K562 (cell line): Measurements from ENCODE around the gene MLC1. TPM values are rescaled to one million over a fixed set of nuclear protein-coding genes. Genes with fewer than 3 reads are reported as not detected.
A peak's percentile ranks its signal among the peaks of the same experiment; 100 is the strongest.

Source experiments
- ARHGAP35 ChIP-seq: fragments of 450-650 bp; IDR thresholded peaks from 2 replicates; pipeline ENCODE4 v1.6.1; 2018; ENCODE audit not compliant: partially characterized antibody
- ARID2 ChIP-seq: fragments of 450-650 bp; IDR thresholded peaks from 2 replicates; pipeline ENCODE4 v1.6.1; 2017; ENCODE audit warnings: antibody characterized with exemption, mild to moderate bottlenecking
- EP300 ChIP-seq: IDR thresholded peaks from 2 replicates; pipeline ENCODE4 v1.6.1; 2012; ENCODE audit warnings: low read length, improper control_type of control experiment
- HNRNPLL ChIP-seq: fragments of 200-400 bp; formaldehyde crosslinking; IDR thresholded peaks from 2 replicates; pipeline ENCODE4 v1.6.1; 2017; ENCODE audit warnings: low read length, low read depth, mild to moderate bottlenecking; ENCODE audit not compliant: poor library complexity, severe bottlenecking
- KLF1 ChIP-seq: fragments of 450-650 bp; IDR thresholded peaks from 2 replicates; pipeline ENCODE4 v1.6.1; 2016; ENCODE audit warnings: missing genetic modification characterization, missing compliant biosample characterization
- KLF10 ChIP-seq: fragments of 250-450 bp; sonication (Bioruptor Pico); IDR thresholded peaks from 2 replicates; pipeline ENCODE4 v1.6.1; 2021; ENCODE audit warnings: matching md5 sums
- L3MBTL2 ChIP-seq: fragments of 450-650 bp; IDR thresholded peaks from 2 replicates; pipeline ENCODE4 v1.6.1; 2016; ENCODE audit warnings: mild to moderate bottlenecking, moderate library complexity
- MAZ ChIP-seq, 2 experiments: fragments of 450-650 bp in 1 of 2; sonication (generic) in 1 of 2; formaldehyde crosslinking; IDR thresholded peaks in 1 of 2; conservative IDR thresholded peaks in 1 of 2; 2 replicates each; pipeline versions ENCODE4 v1.4.0 to v1.5.0; 2020; ENCODE audit warnings: mild to moderate bottlenecking in 1 of 2, missing genetic modification reagents in 1 of 2
- MTA2 ChIP-seq: fragments of 450-650 bp; IDR thresholded peaks from 2 replicates; pipeline ENCODE4 v1.6.1; 2016; ENCODE audit warnings: low read depth
- NRF1 ChIP-seq, 2 experiments: fragments of 450-650 bp; IDR thresholded peaks in 1 of 2; conservative IDR thresholded peaks in 1 of 2; 2 replicates each; pipeline ENCODE4 v1.6.1; 2014; ENCODE audit warnings: mild to moderate bottlenecking in 2 of 2
- POLR2AphosphoS2 ChIP-seq: IDR thresholded peaks from 2 replicates; pipeline ENCODE4 v1.6.1; 2012; ENCODE audit warnings: low read length, improper control_type of control experiment
- RAD21 ChIP-seq, 2 experiments: fragments of 250-450 bp in 1 of 2; fragments of 450-650 bp in 1 of 2; sonication (Bioruptor Pico) in 1 of 2; formaldehyde crosslinking in 1 of 2; IDR thresholded peaks in 1 of 2; conservative IDR thresholded peaks in 1 of 2; 2 replicates each; pipeline versions ENCODE4 v1.4.0 to v1.8.0; 2020 to 2022; ENCODE audit warnings: mild to moderate bottlenecking in 2 of 2, moderate library complexity in 1 of 2
- RB1 ChIP-seq: fragments of 450-650 bp; IDR thresholded peaks from 2 replicates; pipeline ENCODE4 v1.6.1; 2017; ENCODE audit warnings: low read depth, mild to moderate bottlenecking
- RBBP5 ChIP-seq: fragments of 200-600 bp; sonication (generic); IDR thresholded peaks from 2 replicates; pipeline ENCODE4 v1.6.1; 2012; ENCODE audit warnings: borderline replicate concordance, mild to moderate bottlenecking, low read length, control low read depth, inconsistent platforms; ENCODE audit not compliant: insufficient read depth, poor library complexity, severe bottlenecking
- RBM14 ChIP-seq: fragments of 200-400 bp; formaldehyde crosslinking; IDR thresholded peaks from 2 replicates; pipeline ENCODE4 v1.6.1; 2018; ENCODE audit warnings: low read depth, mild to moderate bottlenecking, low read length, moderate library complexity, borderline replicate concordance; ENCODE audit not compliant: insufficient read depth
- RCOR1 ChIP-seq, 2 experiments: IDR thresholded peaks; 2 replicates each; pipeline ENCODE4 v1.6.1; 2012; ENCODE audit warnings: low read depth in 2 of 2, low read length in 2 of 2, borderline replicate concordance in 1 of 2, improper control_type of control experiment in 1 of 2
- TCFL5 ChIP-seq: fragments of 250-450 bp; sonication (Bioruptor Pico); conservative IDR thresholded peaks from 2 replicates; pipeline ENCODE4 v1.6.1; 2021; ENCODE audit warnings: mild to moderate bottlenecking, moderate library complexity, matching md5 sums
- WHSC1 ChIP-seq: IDR thresholded peaks from one replicate; pipeline ENCODE4 v1.6.1; 2012; ENCODE audit warnings: low read length, control low read depth, inconsistent platforms
- ZC3H11A ChIP-seq: IDR thresholded peaks from 2 replicates; pipeline ENCODE4 v1.6.1; 2012; ENCODE audit warnings: low read depth, low read length, improper control_type of control experiment
- ZNF583 ChIP-seq: fragments of 250-450 bp; sonication (Bioruptor Pico); IDR thresholded peaks from 2 replicates; pipeline ENCODE4 v1.4.0; 2020
- polyA plus RNA-seq, 8 experiments: library from polyadenylated mRNA; depleted of rRNA in 4 of 8; stranded (reverse) in 5 of 8; unstranded in 3 of 8; fragments of >200 nt; fragmentation: Nextera tagmentation in 2 of 8; fragmentation: Illumina TruSeq in 1 of 8; extraction: Ambion mirVana in 2 of 8; extraction: Trizol in 1 of 8; gene quantifications; 2 replicates each; pipeline versions ENCODE4 v1.2.1 to v1.2.3, GENCODE V29; 2011 to 2014; ENCODE audit warnings: inconsistent platforms in 1 of 8, missing spikeins in 1 of 8
- total RNA-seq, 7 experiments: library from RNA; depleted of rRNA in 6 of 7; stranded (reverse); fragments of >200 nt in 6 of 7; fragmentation: Illumina TruSeq in 2 of 7; extraction: Trizol in 2 of 7; gene quantifications; 2 replicates each; pipeline versions ENCODE4 v1.2.1 to v1.2.3, GENCODE V29; 2011 to 2021; ENCODE audit warnings: low replicate concordance in 1 of 7
- TF ChIP-seq, protein P1 (sequence below): sonication (generic); formaldehyde crosslinking; IDR thresholded peaks from 2 replicates; pipeline ENCODE4 v1.8.1; 2023; ENCODE audit warnings: mild to moderate bottlenecking, missing genetic modification reagents
- TF ChIP-seq, protein P2 (sequence below): sonication (generic); formaldehyde crosslinking; IDR thresholded peaks from 2 replicates; pipeline ENCODE4 v1.9.0; 2022; ENCODE audit warnings: mild to moderate bottlenecking, missing genetic modification reagents

The MLC1 gene
- total and polyA plus RNA-seq, 9 of the 15 experiments (the other 6 are each of a cell fraction or from before 2014, with no cell fraction given): 0.06 to 0.98 (median 0.39) TPM

DNA sequence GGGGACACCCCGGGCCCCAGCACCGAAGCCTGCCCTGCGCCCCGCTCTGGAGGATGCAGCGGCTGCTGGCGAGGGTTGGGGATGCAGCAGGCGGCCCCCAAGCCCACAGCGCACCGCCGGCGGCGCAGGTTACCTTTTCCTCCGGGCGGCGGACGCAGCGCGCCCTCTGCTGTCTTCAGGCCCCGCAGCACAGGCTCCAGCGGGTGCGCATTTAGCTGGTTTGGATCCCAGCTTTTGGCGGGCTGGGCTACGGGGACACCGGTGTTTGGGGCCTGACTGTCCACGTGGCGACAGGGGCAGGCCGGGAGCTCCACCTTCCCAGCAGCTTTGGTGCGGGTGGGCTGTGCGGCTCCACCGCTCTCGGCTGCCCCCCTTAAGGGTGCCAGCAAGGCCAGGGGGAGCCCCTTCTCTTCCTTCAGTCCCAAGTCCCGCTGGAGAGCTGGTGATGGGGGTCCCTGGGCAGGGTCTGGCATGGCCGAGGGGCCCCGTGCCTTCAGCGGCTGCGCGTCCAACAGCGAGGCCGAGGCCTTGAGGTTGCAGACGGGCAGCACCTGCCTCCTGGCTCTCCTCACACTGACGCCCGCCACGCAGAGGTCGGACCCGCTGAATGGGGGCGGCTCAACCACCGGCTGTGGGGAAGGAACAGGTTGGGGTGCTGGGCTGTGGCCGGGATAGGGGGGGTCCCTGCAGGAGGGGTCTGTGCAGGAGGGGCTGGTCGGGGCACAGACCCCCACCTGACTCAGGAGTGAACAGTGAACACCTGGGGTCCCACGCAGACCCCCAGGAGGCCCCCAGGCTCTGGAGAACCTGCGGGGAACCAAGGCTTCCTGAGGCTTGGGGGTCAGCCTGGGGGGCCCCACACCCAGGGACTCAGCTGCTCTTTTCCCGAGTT, 54.7 kb downstream of the MLC1 start (continued):
- TF ChIP-seq RBBP5 (no peak), KLF1 (tag) (no peak), TCFL5 (CRISPR knock-in tag) (no peak), ZC3H11A (no peak), HNRNPLL (peak; percentile 75), KLF10 (CRISPR knock-in tag) (no peak), MAZ (CRISPR knock-in tag; conservative IDR thresholded peaks at IDR 0.05 in 1 of 2, IDR thresholded peaks at IDR 0.05 in 1 of 2) (peak in 1 of 2 experiments; percentile 59; a peak in 2 of 4 replicates), L3MBTL2 (peak; percentile 54), ARID2 (peak; percentile 79), NRF1 (conservative IDR thresholded peaks at IDR 0.05 in 1 of 2, IDR thresholded peaks at IDR 0.05 in 1 of 2) (peak; percentile 79 to 85), RCOR1 (IDR thresholded peaks at IDR 0.05; ENCODE audit: borderline replicate concordance in 1 of 2, low read depth in 2 of 2, low read length in 2 of 2) (0 out of 4 replicates have a peak, but pooled peaks of 1 of the 2 experiments have one; percentile 32), POLR2AphosphoS2 (no peak), WHSC1 (no peak), ARHGAP35 (no peak), MTA2 (no peak), EP300 (no peak), RB1 (peak; percentile 82), ZNF583 (CRISPR knock-in tag) (no peak), RBM14 (0 out of 2 replicates have a peak, but pooled peaks have one; percentile 36), RAD21 (CRISPR knock-in tag; conservative IDR thresholded peaks at IDR 0.05 in 1 of 2, IDR thresholded peaks at IDR 0.05 in 1 of 2) (peak; percentile 90 to 97)
- TF ChIP-seq, protein P1, sequence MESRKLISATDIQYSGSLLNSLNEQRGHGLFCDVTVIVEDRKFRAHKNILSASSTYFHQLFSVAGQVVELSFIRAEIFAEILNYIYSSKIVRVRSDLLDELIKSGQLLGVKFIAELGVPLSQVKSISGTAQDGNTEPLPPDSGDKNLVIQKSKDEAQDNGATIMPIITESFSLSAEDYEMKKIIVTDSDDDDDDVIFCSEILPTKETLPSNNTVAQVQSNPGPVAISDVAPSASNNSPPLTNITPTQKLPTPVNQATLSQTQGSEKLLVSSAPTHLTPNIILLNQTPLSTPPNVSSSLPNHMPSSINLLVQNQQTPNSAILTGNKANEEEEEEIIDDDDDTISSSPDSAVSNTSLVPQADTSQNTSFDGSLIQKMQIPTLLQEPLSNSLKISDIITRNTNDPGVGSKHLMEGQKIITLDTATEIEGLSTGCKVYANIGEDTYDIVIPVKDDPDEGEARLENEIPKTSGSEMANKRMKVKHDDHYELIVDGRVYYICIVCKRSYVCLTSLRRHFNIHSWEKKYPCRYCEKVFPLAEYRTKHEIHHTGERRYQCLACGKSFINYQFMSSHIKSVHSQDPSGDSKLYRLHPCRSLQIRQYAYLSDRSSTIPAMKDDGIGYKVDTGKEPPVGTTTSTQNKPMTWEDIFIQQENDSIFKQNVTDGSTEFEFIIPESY (CRISPR knock-in tag): peak; percentile 61
- TF ChIP-seq, protein P2, sequence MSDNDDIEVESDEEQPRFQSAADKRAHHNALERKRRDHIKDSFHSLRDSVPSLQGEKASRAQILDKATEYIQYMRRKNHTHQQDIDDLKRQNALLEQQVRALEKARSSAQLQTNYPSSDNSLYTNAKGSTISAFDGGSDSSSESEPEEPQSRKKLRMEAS (CRISPR knock-in tag): peak; percentile 66
